ENCODE measurements around the gene TMEM208. TPM values are rescaled to one million over a fixed set of nuclear protein-coding genes. Genes with fewer than 3 reads are reported as not detected.

The TMEM208 gene
- total and polyA plus RNA-seq, 2 of the 8 experiments (the other 6 are each of a cell fraction or from before 2014, with no cell fraction given), result 37.7 to 100.0 TPM

DNA sequence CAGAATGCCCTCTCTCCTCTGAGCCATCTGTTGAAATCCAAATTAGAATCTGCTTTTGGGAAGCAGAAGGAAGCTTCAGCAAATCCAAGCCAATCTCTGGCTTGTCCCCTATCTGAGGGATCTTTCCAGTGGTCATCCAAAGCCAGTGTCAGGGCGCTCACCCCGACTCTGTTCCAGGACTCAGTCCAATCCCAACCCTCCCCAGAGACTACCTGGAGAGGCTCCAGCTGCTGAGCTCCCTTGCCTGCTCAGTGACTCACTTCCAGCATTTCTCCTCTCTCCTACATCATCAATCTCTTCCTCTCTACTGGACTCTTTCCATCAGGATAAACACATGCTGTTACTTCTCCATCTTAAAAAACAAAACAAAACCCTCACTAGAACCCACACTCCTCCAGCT, 45.6 kb upstream of the TMEM208 start:
- peaks cover 0 to 25% (median 16%) of the 10 kb centered on the region in 4 experiments; a peak in 5 of 7 replicates for H3K4me1 ChIP-seq (replicated peaks in 1 of 4; ENCODE audit: control insufficient read depth in 3 of 4, insufficient read depth in 4 of 4, low read length in 3 of 4)
- H2BK5ac ChIP-seq (ENCODE audit: low read depth, low read length), result no peak overlapping the region
- no peak overlapping the region for H2BK15ac ChIP-seq (ENCODE audit: low read length)
- peaks cover 5 to 28% of the 10 kb centered on the region in 2 experiments for H4K20me1 ChIP-seq (replicated peaks in 1 of 2; ENCODE audit: control insufficient read depth in 1 of 2, insufficient read depth in 2 of 2, low read length in 2 of 2)
- H3K4me3 ChIP-seq (ENCODE audit: extremely low read depth in 1 of 4, insufficient read depth in 2 of 4, low read depth in 3 of 4, low read length in 4 of 4), result no peak overlapping the region
- H4K91ac ChIP-seq (replicated peaks; ENCODE audit: insufficient read length, low read length), result no peak overlapping the region
- peaks cover 21% of the 10 kb centered on the region for H3K23me2 ChIP-seq (ENCODE audit: low read depth, low read length)
- no peak overlapping the region for H2AFZ ChIP-seq (ENCODE audit: low read length)
- no peak overlapping the region for H4K8ac ChIP-seq (ENCODE audit: extremely low read depth, insufficient read depth, low read length)
- ChIA-PET POLR2A (ENCODE audit: partially characterized antibody) (interaction anchor here (1.0 kb wide), 1 partner anchor 11 kb away, joined by 4 read pairs; the partner anchor contains the start of gene NOL3), CTCF (ENCODE audit: partially characterized antibody) (interaction anchor here (0.7 to 8.2 kb wide), 5 partner anchors 12 to 163 kb away, joined by 3 to 78 read pairs (median 3); partner anchors contain the start of genes FBXL8, HSF4 and TRADD)
- no peak overlapping the region for H3K4me2 ChIP-seq (ENCODE audit: insufficient read depth in 1 of 2, low read depth in 2 of 2, low read length in 2 of 2)
- H3K9me3 ChIP-seq (ENCODE audit: insufficient read depth in 2 of 2, low read depth in 1 of 2, low read length in 1 of 2), result no peaks in the 10 kb centered on the region
- no peak overlapping the region for H2AK5ac ChIP-seq (ENCODE audit: low read depth, low read length)
- no peak for FAIRE-seq
- no peak overlapping the region for H3K27ac ChIP-seq (ENCODE audit: low read depth, low read length)
- H3K4ac ChIP-seq (replicated peaks; ENCODE audit: insufficient read length, low read depth, low read length), result no peak overlapping the region
- no peak for DNase-seq (ENCODE audit: low read depth in 1 of 2, low spot score in 2 of 2)
- TF ChIP-seq KDM5A (IDR thresholded peaks at IDR 0.05; ENCODE audit: low read length), result no peak
- no peak for TF ChIP-seq POLR2A (IDR thresholded peaks at IDR 0.05; ENCODE audit: control extremely low read depth in 1 of 2, low read depth in 2 of 2, low read length in 2 of 2)
- no peak for TF ChIP-seq SRF (IDR thresholded peaks at IDR 0.05; ENCODE audit: low read depth, low read length)
- no peak for TF ChIP-seq HDAC6 (IDR thresholded peaks at IDR 0.05; ENCODE audit: low read depth, low read length)
- no peak for TF ChIP-seq SUZ12 (IDR thresholded peaks at IDR 0.05; ENCODE audit: low read length)
- TF ChIP-seq EGR1 (IDR thresholded peaks at IDR 0.05; ENCODE audit: borderline replicate concordance, low read depth, low read length), result no peak
- no peak overlapping the region for H3K9ac ChIP-seq (replicated peaks in 1 of 4; ENCODE audit: extremely low read depth in 1 of 4, low read depth in 3 of 4, low read length in 3 of 4)
- H4K5ac ChIP-seq (ENCODE audit: insufficient read length, low read depth, low read length), result no peak overlapping the region
- no peak overlapping the region for H3K18ac ChIP-seq (ENCODE audit: extremely low read depth, low read length)
- H3K36me3 ChIP-seq (ENCODE audit: control insufficient read depth in 2 of 4, insufficient read depth in 4 of 4, low read length in 3 of 4), result no peaks in the 10 kb centered on the region; a peak in 1 of 8 replicates
- no peaks in the 10 kb centered on the region for H3K79me1 ChIP-seq (ENCODE audit: low read depth, low read length)
- peaks cover 14 to 44% (median 36%) of the 10 kb centered on the region in 4 experiments for H3K27me3 ChIP-seq (replicated peaks in 1 of 4; ENCODE audit: control insufficient read depth in 3 of 4, extremely low read depth in 1 of 4, insufficient read depth in 3 of 4, low read length in 3 of 4)
- no peak overlapping the region for H2BK20ac ChIP-seq (ENCODE audit: low read length)
- H3K23ac ChIP-seq (ENCODE audit: insufficient read length), result no peak overlapping the region
- no peak overlapping the region for H3K56ac ChIP-seq (replicated peaks; ENCODE audit: insufficient read length, low read depth, low read length)
- H3K14ac ChIP-seq (ENCODE audit: insufficient read length), result no peak overlapping the region
- peaks cover 0 to 5% of the 10 kb centered on the region in 2 experiments; a peak in 1 of 4 replicates for H3K79me2 ChIP-seq (ENCODE audit: control insufficient read depth in 1 of 2, insufficient read depth in 2 of 2, low read length in 2 of 2)
- no peak overlapping the region for H2BK120ac ChIP-seq (replicated peaks; ENCODE audit: low read depth, low read length)
- WGBS, 2 experiments (ENCODE audit: extremely low coverage in 1 of 2, insufficient coverage in 1 of 2, insufficient read length in 1 of 2, insufficient replicate concordance in 2 of 2, low coverage in 1 of 2, low lambda C conversion rate in 2 of 2, missing lambda C conversion rate in 1 of 2), result 93% methylated on average over 2 of the region's 2 CpGs; no CpG with 5 or more reads in 1 of the 2 experiments
- no peak overlapping the region for H2BK12ac ChIP-seq (ENCODE audit: low read depth, low read length)
